ENCODE data around the gene KASH5. TPM values are rescaled to one million over a fixed set of nuclear protein-coding genes. Genes with fewer than 3 reads are reported as not detected.

Gene KASH5
- total and polyA plus RNA-seq, 5 experiments from 2014 or later = 0.22 to 0.36 TPM; not detected in 3

DNA sequence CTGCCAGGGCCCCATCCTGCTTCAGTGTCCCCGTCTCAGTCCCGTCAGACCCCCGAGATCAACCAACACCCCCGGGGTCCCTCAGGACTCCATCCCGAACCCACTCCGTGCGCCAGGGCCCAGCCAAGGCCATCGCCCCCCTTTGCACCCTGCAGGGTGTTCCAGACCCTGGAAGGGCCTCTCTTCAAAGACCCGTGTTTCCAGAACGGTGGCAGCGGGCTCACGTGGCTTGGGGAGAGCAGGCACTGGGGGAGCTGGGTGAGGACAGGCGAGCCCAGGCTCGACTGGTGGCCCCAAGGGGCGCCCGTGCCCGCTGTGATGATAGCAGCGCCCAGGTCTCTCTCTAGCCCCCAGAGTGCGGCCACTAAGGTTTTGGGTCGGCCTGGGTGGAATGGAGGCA is 1.4 kb downstream of the KASH5 start:
- no peaks in the 10 kb centered on the region for H3K9me3 Mint-ChIP-seq

GRCh38 chr19:49390131-49390928 is 2.3 kb downstream of the KASH5 start:
- ATAC-seq = no peak

More for the DNA sequence above, 1.4 kb downstream of the KASH5 start:
- DNase-seq (no peak), ATAC-seq (no peak)
- POLR2A ChIA-PET = interaction anchor here (0.5 to 1.7 kb wide), 5 partner anchors 62 to 84 kb away, joined by 3 to 6 read pairs (median 3); partner anchors contain the start of genes FLT3LG and PIH1D1
- Mint-ChIP-seq H3K27me3 (peaks cover 0 to 4% (median 0%) of the 10 kb centered on the region in 5 donors), H3K4me3 (peak overlapping the region in 1 of 10 donors; percentile 8), H3K4me1 (peaks cover 8 to 22% (median 15%) of the 10 kb centered on the region in 4 donors), H3K36me3 (no peaks in the 10 kb centered on the region), H3K27ac (peak overlapping the region in 1 of 10 donors; percentile 70)

DNA sequence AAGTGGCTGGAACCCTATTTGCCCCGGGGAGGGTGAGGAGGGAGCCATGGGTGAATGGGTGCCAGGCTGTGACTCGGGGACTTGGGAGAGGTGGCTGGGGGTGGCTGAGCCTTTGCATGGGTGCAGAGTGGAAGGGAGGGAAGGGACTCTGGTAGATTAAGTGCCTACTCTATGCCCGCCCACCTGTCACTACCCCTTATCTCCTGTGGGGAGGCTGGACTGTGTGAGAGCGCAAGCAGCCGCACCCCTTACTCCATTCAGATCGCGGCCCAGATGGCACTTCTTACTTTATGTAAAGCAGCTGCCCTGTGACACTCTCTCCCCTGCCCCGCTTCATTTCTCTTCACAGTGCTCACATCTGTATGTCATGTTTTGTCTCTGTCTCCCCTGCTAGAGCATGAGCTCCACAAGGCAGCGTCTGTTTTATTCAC is 2.9 kb downstream of the KASH5 start:
- no peak for DNase-seq
- peaks cover 0 to 4% (median 0%) of the 10 kb centered on the region in 5 donors for H3K27me3 Mint-ChIP-seq
- peak overlapping the region in 2 of 10 donors; percentile 5 to 19 for H3K27ac Mint-ChIP-seq
- no peak for ATAC-seq
- peak overlapping the region in 1 of 10 donors; percentile 5 for H3K4me3 Mint-ChIP-seq
- POLR2A ChIA-PET = interaction anchor here (1.0 to 2.0 kb wide), 5 partner anchors 51 to 83 kb away, joined by 5 to 17 read pairs (median 5); partner anchors contain the start of gene FLT3LG
- peaks cover 9 to 23% (median 15%) of the 10 kb centered on the region in 4 donors for H3K4me1 Mint-ChIP-seq
- H3K9me3 Mint-ChIP-seq = no peaks in the 10 kb centered on the region
- no peaks in the 10 kb centered on the region for H3K36me3 Mint-ChIP-seq

More at GRCh38 chr19:49390131-49390928, 2.3 kb downstream of the KASH5 start:
- Mint-ChIP-seq H3K9me3 (no peaks in the 10 kb centered on the region), H3K36me3 (no peaks in the 10 kb centered on the region), H3K4me3 (no peak overlapping the region), H3K27ac (peak overlapping the region in 2 of 10 donors; percentile 70 to 73), H3K27me3 (peaks cover 0 to 4% (median 0%) of the 10 kb centered on the region in 5 donors), H3K4me1 (peaks cover 8 to 22% (median 15%) of the 10 kb centered on the region in 4 donors)
- POLR2A ChIA-PET = interaction anchor here (0.8 to 1.6 kb wide), 5 partner anchors 52 to 84 kb away, joined by 3 to 6 read pairs (median 5); partner anchors contain the start of gene FLT3LG
- DNase-seq = no peak

- DNase-seq (peak; percentile 65 to 89 (median 76)), ATAC-seq (peak; percentile 86 to 87)
- Mint-ChIP-seq H3K4me1 (peaks cover 9 to 24% (median 17%) of the 10 kb centered on the region in 4 donors), H3K36me3 (no peaks in the 10 kb centered on the region), H3K27ac (peak overlapping the region in 7 of 10 donors; percentile 4 to 87 (median 72)), H3K9me3 (no peaks in the 10 kb centered on the region), H3K27me3 (peaks cover 0 to 4% (median 0%) of the 10 kb centered on the region in 5 donors), H3K4me3 (no peak overlapping the region)
- POLR2A ChIA-PET = interaction anchor here (1.0 to 2.0 kb wide), 6 partner anchors 49 to 84 kb away, joined by 3 to 17 read pairs (median 5); partner anchors contain the start of genes FLT3LG and SLC17A7
Measured at GRCh38 chr19:49391581-49392399, 3.7 kb downstream of the KASH5 start.

DNA sequence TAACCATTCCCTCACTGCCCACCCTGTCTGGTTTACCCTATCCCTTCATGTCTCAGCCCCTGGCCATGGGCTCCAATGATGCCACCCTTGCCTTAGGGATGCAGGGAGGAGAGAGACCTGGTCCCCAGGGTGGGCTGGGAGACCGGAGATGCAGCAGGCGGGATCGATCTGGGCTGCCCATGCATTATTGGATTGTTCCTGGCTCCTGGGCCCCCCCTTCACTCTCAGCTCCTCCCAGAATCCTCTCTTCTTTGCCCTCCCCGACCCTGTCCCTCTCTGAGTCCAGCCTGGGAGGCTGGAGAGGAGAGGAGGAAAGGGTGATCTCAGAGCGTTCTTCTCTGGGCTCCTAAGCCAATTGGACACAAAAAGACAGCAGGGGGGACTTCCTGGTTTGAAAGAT is 5.8 kb downstream of the KASH5 start:
- H3K9me3 Mint-ChIP-seq = no peaks in the 10 kb centered on the region
- H3K4me1 Mint-ChIP-seq = peaks cover 18 to 30% (median 26%) of the 10 kb centered on the region in 4 donors
- H3K27ac Mint-ChIP-seq = no peak overlapping the region
- H3K27me3 Mint-ChIP-seq = peaks cover 0 to 4% (median 0%) of the 10 kb centered on the region in 5 donors
- no peaks in the 10 kb centered on the region for H3K36me3 Mint-ChIP-seq
- POLR2A ChIA-PET = interaction anchor here (0.6 to 2.4 kb wide), 5 partner anchors 14 to 76 kb away, joined by 3 to 9 read pairs (median 4); no protein-coding TSS in a partner anchor
- ATAC-seq (no peak), DNase-seq (no peak)
- H3K4me3 Mint-ChIP-seq = no peak overlapping the region

DNA sequence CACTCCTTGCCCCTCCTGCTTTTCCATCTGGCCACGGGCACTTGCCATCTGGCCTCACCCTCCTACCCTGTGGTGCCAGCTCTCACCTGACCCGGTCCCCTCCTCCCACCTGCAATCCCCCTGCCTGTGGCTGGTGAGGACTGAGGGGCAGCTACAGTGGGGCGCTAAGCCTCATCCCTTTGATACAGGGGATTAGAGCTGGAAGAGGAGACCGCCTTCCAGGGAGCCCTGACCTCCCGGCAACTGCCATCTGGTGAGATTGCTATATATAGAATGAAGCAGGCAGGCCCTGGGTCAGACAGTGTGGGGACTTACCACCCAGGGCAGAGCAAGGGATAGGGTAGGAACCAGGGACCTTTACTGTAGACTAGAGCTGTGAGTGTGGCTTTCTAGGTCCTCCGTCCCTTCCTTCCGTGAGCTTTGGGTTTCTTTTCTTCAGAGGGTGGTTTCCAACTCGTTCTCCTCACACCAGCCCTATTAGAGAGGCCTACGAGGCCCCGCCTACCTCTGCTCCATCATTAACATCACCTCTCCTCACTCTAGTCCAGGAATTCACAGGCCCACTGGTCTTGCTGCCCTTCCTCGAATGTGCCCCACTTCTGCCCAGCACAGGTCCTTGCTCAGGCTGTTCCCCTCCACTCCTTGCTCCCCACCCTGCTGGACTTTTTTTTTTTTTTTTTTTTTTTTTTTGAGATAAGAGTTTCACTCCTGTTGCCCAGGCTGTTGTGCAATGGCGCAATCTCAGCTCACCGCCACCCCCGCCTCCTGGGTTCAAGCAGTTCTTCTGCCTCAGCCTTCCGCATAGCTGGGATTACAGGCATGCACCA is 7.7 kb downstream of the KASH5 start:
- DNase-seq (no peak), ATAC-seq (no peak)
- Mint-ChIP-seq H3K4me1 (peaks cover 22 to 35% (median 27%) of the 10 kb centered on the region in 4 donors), H3K27ac (peak overlapping the region in 2 of 10 donors; percentile 15 to 38), H3K9me3 (no peaks in the 10 kb centered on the region), H3K36me3 (no peaks in the 10 kb centered on the region), H3K4me3 (peak overlapping the region in 1 of 10 donors; percentile 14), H3K27me3 (peaks cover 0 to 4% (median 0%) of the 10 kb centered on the region in 5 donors)
- POLR2A ChIA-PET = interaction anchor here (1.2 to 2.4 kb wide), 2 partner anchors 56 to 74 kb away, joined by 8 to 9 read pairs; partner anchors contain the start of gene PIH1D1

DNA sequence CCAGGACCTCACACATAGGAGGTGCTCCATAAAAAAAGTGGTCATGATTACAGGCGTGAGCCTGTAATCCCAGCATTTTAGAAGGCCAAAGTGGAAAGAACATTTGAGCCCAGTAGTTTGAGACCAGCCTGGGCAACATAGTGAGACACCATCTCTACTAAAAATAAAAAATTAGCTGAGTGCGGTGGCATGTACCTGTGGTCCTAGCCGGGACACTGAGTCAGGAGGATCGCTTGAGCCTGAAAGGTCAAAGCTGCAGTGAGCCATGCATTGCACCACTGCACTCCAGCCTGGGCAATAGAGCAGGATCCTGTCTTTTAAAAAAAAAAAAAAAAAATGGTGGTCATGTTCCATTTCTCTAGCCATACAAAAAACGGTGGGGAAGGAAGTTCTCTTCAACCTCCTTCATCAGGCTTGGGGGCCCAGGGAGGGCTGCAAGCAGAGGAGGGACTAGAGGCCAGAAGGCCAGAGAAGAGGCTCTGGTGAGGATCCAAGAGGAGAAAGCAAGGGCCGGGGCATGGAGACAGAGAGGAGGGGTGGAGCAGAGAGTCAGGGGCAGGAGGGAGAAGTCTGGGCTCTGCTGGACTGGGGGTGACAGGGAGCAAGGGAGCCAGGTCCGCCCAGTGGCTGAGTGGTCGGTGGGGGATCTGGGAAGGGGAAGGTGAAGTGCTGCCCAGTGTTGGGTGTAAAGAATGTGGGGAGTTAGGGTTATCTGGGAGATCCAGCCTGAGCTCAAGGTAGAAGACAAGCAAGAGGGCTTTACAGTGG is 8.9 kb downstream of the KASH5 start:
- DNase-seq = no peak
- Mint-ChIP-seq H3K9me3 (no peaks in the 10 kb centered on the region), H3K36me3 (no peaks in the 10 kb centered on the region), H3K4me1 (peaks cover 20 to 32% (median 22%) of the 10 kb centered on the region in 4 donors), H3K4me3 (peak overlapping the region in 2 of 10 donors; percentile 14 to 36), H3K27me3 (peaks cover 0 to 3% (median 0%) of the 10 kb centered on the region in 5 donors), H3K27ac (peak overlapping the region in 4 of 10 donors; percentile 28 to 50 (median 40))
- POLR2A ChIA-PET = interaction anchor here (0.6 to 1.2 kb wide), 4 partner anchors 23 to 184 kb away, joined by 3 to 8 read pairs (median 4); partner anchors contain the start of gene PIH1D1
- ATAC-seq = no peak

DNA sequence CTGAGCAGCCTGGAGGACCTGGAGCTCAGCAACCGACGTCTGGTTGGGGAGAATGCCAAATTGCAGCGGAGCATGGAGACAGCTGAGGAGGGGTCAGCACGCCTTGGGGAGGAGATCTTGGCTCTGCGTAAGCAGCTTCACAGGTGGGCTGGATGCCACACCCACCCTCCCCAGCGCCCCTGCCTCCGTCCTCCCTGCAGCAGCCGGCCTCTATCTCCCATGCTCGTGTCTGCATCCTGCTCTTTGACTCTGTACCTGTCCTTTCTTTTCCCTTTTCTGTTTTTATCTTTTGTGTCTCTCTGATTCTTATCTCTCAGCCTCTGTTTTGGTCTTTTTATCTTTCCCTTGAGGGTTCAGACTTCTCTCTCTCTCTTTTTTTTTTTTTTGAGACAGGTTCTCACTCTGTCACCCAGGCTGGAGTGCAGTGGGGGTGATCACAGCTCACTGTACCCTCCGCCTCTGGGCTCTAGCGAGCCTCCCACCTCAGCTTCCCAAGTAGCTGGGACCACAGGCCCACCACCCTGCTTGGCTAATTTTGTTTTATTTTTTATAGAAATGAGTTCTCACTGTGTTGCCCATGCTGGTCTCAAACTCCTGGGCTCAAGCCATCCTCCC is 10.1 kb downstream of the KASH5 start:
- ATAC-seq (peak; percentile 65 to 66), DNase-seq (no peak)
- H3K36me3 Mint-ChIP-seq = no peaks in the 10 kb centered on the region
- peak overlapping the region in 8 of 10 donors; percentile 5 to 77 (median 54) for H3K4me3 Mint-ChIP-seq
- peak overlapping the region in 9 of 10 donors; percentile 23 to 80 (median 59) for H3K27ac Mint-ChIP-seq
- POLR2A ChIA-PET = interaction anchor here (0.7 kb wide), 1 partner anchor 11 kb away, joined by 3 read pairs; no protein-coding TSS in a partner anchor
- no peaks in the 10 kb centered on the region for H3K27me3 Mint-ChIP-seq
- H3K9me3 Mint-ChIP-seq = no peaks in the 10 kb centered on the region
- H3K4me1 Mint-ChIP-seq = peaks cover 17 to 28% (median 20%) of the 10 kb centered on the region in 4 donors

DNA sequence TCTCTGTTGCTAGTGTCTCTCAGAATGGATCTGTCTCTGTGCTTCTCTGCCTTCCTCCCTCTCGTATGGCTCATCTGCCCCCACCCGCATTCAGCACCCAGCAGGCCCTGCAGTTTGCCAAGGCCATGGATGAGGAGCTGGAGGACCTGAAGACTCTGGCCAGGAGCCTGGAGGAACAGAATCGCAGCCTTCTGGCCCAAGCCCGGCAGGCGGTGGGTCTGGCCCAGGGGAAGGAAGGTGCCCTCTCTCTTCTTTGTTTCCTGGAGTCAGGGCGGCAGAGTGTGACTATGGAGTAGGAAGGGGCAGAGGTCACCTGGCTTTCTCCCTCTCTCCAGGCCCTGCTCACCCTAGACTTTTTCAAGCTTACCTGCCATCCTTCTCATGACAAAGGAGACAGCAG is 10.9 kb downstream of the KASH5 start:
- H3K9me3 Mint-ChIP-seq = no peaks in the 10 kb centered on the region
- H3K27me3 Mint-ChIP-seq = no peaks in the 10 kb centered on the region
- H3K36me3 Mint-ChIP-seq = no peaks in the 10 kb centered on the region
- peaks cover 22 to 36% (median 27%) of the 10 kb centered on the region in 4 donors for H3K4me1 Mint-ChIP-seq
- DNase-seq = no peak
- POLR2A ChIA-PET = no interaction called here
- peak overlapping the region in 8 of 10 donors; percentile 1 to 80 (median 66) for H3K27ac Mint-ChIP-seq
- ATAC-seq = no peak
- H3K4me3 Mint-ChIP-seq = peak overlapping the region in 6 of 10 donors; percentile 5 to 77 (median 40)

GRCh38 chr19:49400029-49400428 is 12.0 kb downstream of the KASH5 start:
- Mint-ChIP-seq H3K4me1 (peaks cover 25 to 36% (median 30%) of the 10 kb centered on the region in 4 donors), H3K27me3 (no peaks in the 10 kb centered on the region), H3K36me3 (no peaks in the 10 kb centered on the region), H3K9me3 (no peaks in the 10 kb centered on the region), H3K4me3 (no peak overlapping the region), H3K27ac (no peak overlapping the region)
- DNase-seq (no peak), ATAC-seq (no peak)
- POLR2A ChIA-PET = interaction anchor here (0.7 kb wide), 2 partner anchors 9 to 160 kb away, joined by 3 to 5 read pairs; no protein-coding TSS in a partner anchor
